Measurements from ENCODE around the gene ALS2CL.

DNA sequence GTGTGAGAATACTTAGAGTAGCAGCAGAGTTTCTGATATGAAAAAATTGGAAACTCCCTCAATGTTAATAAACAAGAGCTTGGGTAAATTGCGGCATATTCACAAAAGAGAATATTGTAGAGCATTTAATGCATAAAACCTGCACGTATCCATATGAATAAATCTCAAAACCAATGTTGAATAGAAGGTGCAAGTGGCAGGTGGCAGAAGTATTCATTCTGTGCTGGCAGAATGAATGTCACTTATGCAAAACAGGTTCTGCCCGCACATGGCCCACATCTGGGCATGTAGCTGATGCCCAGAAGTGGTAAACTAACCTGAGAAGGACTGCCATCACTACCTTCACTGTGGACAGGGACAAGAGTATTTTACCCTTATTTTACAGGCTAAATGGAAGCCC is 38.3 kb upstream of the ALS2CL start:
- TF ChIP-seq YY1 (IDR thresholded peaks at IDR 0.05; ENCODE audit: insufficient read depth, insufficient read length) (no peak), ZNF274 (IDR thresholded peaks at IDR 0.05; ENCODE audit: low read depth, low read length) (no peak)
